ENCODE results near the gene GZF1. TPM values are rescaled to one million over a fixed set of nuclear protein-coding genes. Genes with fewer than 3 reads are reported as not detected.

The GZF1 gene
- total RNA-seq, 1 donor from 2014 or later = 24.9 TPM

GRCh38 chr20:23409800-23410199 is 47.8 kb downstream of the GZF1 start:
- H3K27ac ChIP-seq (replicated peaks) = no peak overlapping the region
- H3K4me1 ChIP-seq = peaks cover 77% of the 10 kb centered on the region
- TF ChIP-seq CTCF (IDR thresholded peaks at IDR 0.05; ENCODE audit: borderline replicate concordance) = no peak
- H3K4me3 ChIP-seq = no peak overlapping the region
- H3K9me3 ChIP-seq (replicated peaks) = no peaks in the 10 kb centered on the region
- intact Hi-C loops (cut with micrococcal nuclease) = no loop called here
- H3K27me3 ChIP-seq (ENCODE audit: low read depth) = no peaks in the 10 kb centered on the region
- no peak for DNase-seq
- H3K36me3 ChIP-seq = no peaks in the 10 kb centered on the region

GRCh38 chr20:23410916-23411695 is 49.1 kb downstream of the GZF1 start:
- intact Hi-C loops (cut with micrococcal nuclease) = no loop called here
- peak overlapping the region; percentile 56 for H3K27ac ChIP-seq (replicated peaks)

GRCh38 chr20:23412026-23412425 is 50.0 kb downstream of the GZF1 start:
- TF ChIP-seq CTCF (IDR thresholded peaks at IDR 0.05; ENCODE audit: borderline replicate concordance) = no peak
- Histone ChIP-seq H3K4me1 (peaks cover 77% of the 10 kb centered on the region), H3K27ac (replicated peaks) (peak overlapping the region; percentile 56), H3K36me3 (no peaks in the 10 kb centered on the region), H3K27me3 (ENCODE audit: low read depth) (no peaks in the 10 kb centered on the region), H3K9me3 (replicated peaks) (no peaks in the 10 kb centered on the region), H3K4me3 (no peak overlapping the region)
- intact Hi-C loops (cut with micrococcal nuclease) = no loop called here
- no peak for DNase-seq

More at GRCh38 chr20:23410916-23411695, 49.1 kb downstream of the GZF1 start:
- Histone ChIP-seq H3K4me3 (no peak overlapping the region), H3K27me3 (ENCODE audit: low read depth) (no peaks in the 10 kb centered on the region), H3K9me3 (replicated peaks) (no peaks in the 10 kb centered on the region), H3K4me1 (peaks cover 77% of the 10 kb centered on the region), H3K36me3 (no peaks in the 10 kb centered on the region)
- no peak for TF ChIP-seq CTCF (IDR thresholded peaks at IDR 0.05; ENCODE audit: borderline replicate concordance)
- no peak for DNase-seq

GRCh38 chr20:23413862-23414422 is 52.0 kb downstream of the GZF1 start:
- peaks cover 77% of the 10 kb centered on the region for H3K4me1 ChIP-seq
- no peaks in the 10 kb centered on the region for H3K9me3 ChIP-seq (replicated peaks)
- H3K4me3 ChIP-seq = no peak overlapping the region
- intact Hi-C loops (cut with micrococcal nuclease) = no loop called here
- no peak for TF ChIP-seq CTCF (IDR thresholded peaks at IDR 0.05; ENCODE audit: borderline replicate concordance)
- no peaks in the 10 kb centered on the region for H3K36me3 ChIP-seq
- DNase-seq = no peak
- no peak overlapping the region for H3K27ac ChIP-seq (replicated peaks)
- H3K27me3 ChIP-seq (ENCODE audit: low read depth) = no peaks in the 10 kb centered on the region

- no peaks in the 10 kb centered on the region for H3K36me3 ChIP-seq
- DNase-seq = no peak
- H3K4me3 ChIP-seq = no peak overlapping the region
- H3K27me3 ChIP-seq (ENCODE audit: low read depth) = no peaks in the 10 kb centered on the region
- H3K27ac ChIP-seq (replicated peaks) = no peak overlapping the region
- no peak for TF ChIP-seq CTCF (IDR thresholded peaks at IDR 0.05; ENCODE audit: borderline replicate concordance)
- intact Hi-C loops (cut with micrococcal nuclease) = no loop called here
- peaks cover 77% of the 10 kb centered on the region for H3K4me1 ChIP-seq
- H3K9me3 ChIP-seq (replicated peaks) = no peaks in the 10 kb centered on the region
Observed at GRCh38 chr20:23414526-23415188, 52.7 kb downstream of the GZF1 start.
